GM13976 (cell line): Measurements from ENCODE around the gene IL17C.

Experiments
- DNase-seq: peaks from one replicate; pipeline ENCODE4 v3.0.0; 2012; ENCODE audit warnings: low spot score
- CTCF ChIP-seq: IDR thresholded peaks from 2 replicates; pipeline ENCODE4 v1.5.1; 2012; ENCODE audit warnings: borderline replicate concordance, mild to moderate bottlenecking; ENCODE audit not compliant: insufficient read depth; ENCODE audit errors: extremely low read depth, missing control alignments, control extremely low read depth
- in situ Hi-C: fragments of 300-500 bp; cut with MboI; formaldehyde crosslinking; loops from one replicate; pipeline ENCODE4 v1.12.0; 2022; ENCODE audit warnings: low sequenced_read_pairs, mixed read lengths, inconsistent platforms; ENCODE audit not compliant: unreplicated experiment

Gene IL17C

GRCh38 chr16:88642881-88643643 lies 4.7 kb downstream of the IL17C start:
- no peak for DNase-seq

GRCh38 chr16:88643644-88643932 lies 5.2 kb downstream of the IL17C start:
- no peak for TF ChIP-seq CTCF
- in situ Hi-C loops = no loop called here
- DNase-seq = no peak

More at GRCh38 chr16:88642881-88643643, 4.7 kb downstream of the IL17C start:
- in situ Hi-C loops = no loop called here
- no peak for TF ChIP-seq CTCF

- no peak for TF ChIP-seq CTCF
- in situ Hi-C loops = no loop called here
- no peak for DNase-seq
Observed at GRCh38 chr16:88645455-88645854, 7.1 kb downstream of the IL17C start.

GRCh38 chr16:88645941-88646340 lies 7.6 kb downstream of the IL17C start:
- in situ Hi-C loops = no loop called here
- no peak for TF ChIP-seq CTCF
- DNase-seq = no peak

GRCh38 chr16:88646345-88647034 lies 8.1 kb downstream of the IL17C start:
- TF ChIP-seq CTCF = no peak
- DNase-seq = no peak
- in situ Hi-C loops = no loop called here

- in situ Hi-C loops = no loop called here
- no peak for TF ChIP-seq CTCF
- no peak for DNase-seq
Observed at GRCh38 chr16:88647178-88648070, 9.1 kb downstream of the IL17C start.
